Neural cell (in vitro differentiated cells): ENCODE results near the gene AS3MT. TPM values are rescaled to one million over a fixed set of nuclear protein-coding genes. Genes with fewer than 3 reads are reported as not detected.

ENCODE experiments used
- H2AFZ ChIP-seq: fragments of 200-600, 300-800 bp; sonication (generic), shearing (Covaris generic); 2 replicates; pipeline ENCODE4 v1.6.0; 2014; ENCODE audit warnings: low read depth, mild to moderate bottlenecking, antibody characterized with exemption, low read length, moderate library complexity
- H3F3A ChIP-seq: fragments of 200-600 bp; shearing (Covaris generic); 2 replicates; pipeline ENCODE4 v1.6.1; 2016; ENCODE audit warnings: mild to moderate bottlenecking, moderate library complexity, mixed read lengths, antibody characterized with exemption, low read length; ENCODE audit not compliant: insufficient read depth, poor library complexity, severe bottlenecking
- H3K27ac ChIP-seq: fragments of 200-600, 300-800 bp; sonication (generic), shearing (Covaris generic); 2 replicates; pipeline ENCODE4 v1.5.1; 2014; ENCODE audit warnings: mild to moderate bottlenecking, low read length, moderate library complexity
- H3K27me3 ChIP-seq: fragments of 300-800, 200-600 bp; sonication (generic), shearing (Covaris generic); 2 replicates; pipeline ENCODE4 v1.6.0; 2014; ENCODE audit warnings: mild to moderate bottlenecking, low read depth, low read length, moderate library complexity; ENCODE audit not compliant: insufficient read depth
- H3K36me3 ChIP-seq: fragments of 300-800, 200-600 bp; sonication (generic), shearing (Covaris generic); 2 replicates; pipeline ENCODE4 v1.5.1; 2014; ENCODE audit warnings: mild to moderate bottlenecking, antibody characterized with exemption, low read length, moderate library complexity; ENCODE audit not compliant: insufficient read depth
- H3K4me2 ChIP-seq: fragments of 300-800, 200-600 bp; sonication (generic), shearing (Covaris generic); 2 replicates; pipeline ENCODE4 v1.6.0; 2014; ENCODE audit warnings: mild to moderate bottlenecking, low read length
- H3K4me3 ChIP-seq: fragments of 300-800, 200-600 bp; sonication (generic), shearing (Covaris generic); 2 replicates; pipeline ENCODE4 v1.5.1; 2014; ENCODE audit warnings: mild to moderate bottlenecking, low read length, moderate library complexity
- H3K79me2 ChIP-seq: fragments of 200-600 bp; shearing (Covaris generic); replicated peaks from 2 replicates; pipeline ENCODE4 v1.6.0; 2014; ENCODE audit warnings: mild to moderate bottlenecking, low read length, moderate library complexity; ENCODE audit not compliant: insufficient read depth
- H3K9ac ChIP-seq: fragments of 300-800, 200-600 bp; sonication (generic), shearing (Covaris generic); 2 replicates; pipeline ENCODE4 v1.6.1; 2016; ENCODE audit warnings: mild to moderate bottlenecking, low read length, mixed read lengths
- H3K9me2 ChIP-seq: fragments of 200-600 bp; shearing (Covaris generic); 2 replicates; pipeline ENCODE4 v1.6.1; 2016; ENCODE audit warnings: mild to moderate bottlenecking, low read length, mixed read lengths; ENCODE audit not compliant: insufficient read depth
- H3K9me3 ChIP-seq: fragments of 200-600, 300-800 bp; sonication (generic), shearing (Covaris generic); 2 replicates; pipeline ENCODE4 v1.6.1; 2016; ENCODE audit warnings: mild to moderate bottlenecking, mixed run types, low read length, moderate library complexity, mixed read lengths
- H4K20me1 ChIP-seq: fragments of 200-600 bp; shearing (Covaris generic); 2 replicates; pipeline ENCODE4 v1.6.1; 2016; ENCODE audit warnings: mild to moderate bottlenecking, mixed run types; ENCODE audit not compliant: insufficient read depth
- CTCF ChIP-seq: fragments of 450-650 bp; IDR thresholded peaks from 2 replicates; pipeline ENCODE4 v1.5.1; 2014; ENCODE audit warnings: antibody characterized with exemption, mild to moderate bottlenecking, moderate library complexity; ENCODE audit not compliant: poor library complexity, severe bottlenecking
- EP300 ChIP-seq: fragments of 450-650 bp; conservative IDR thresholded peaks from 2 replicates; pipeline ENCODE4 v1.6.1; 2014; ENCODE audit warnings: antibody characterized with exemption, mild to moderate bottlenecking, moderate library complexity; ENCODE audit not compliant: poor library complexity, severe bottlenecking
- EZH2 ChIP-seq: fragments of 200-600, 300-800 bp; shearing (Covaris generic), sonication (generic); IDR thresholded peaks from 2 replicates; pipeline ENCODE4 v1.6.1; 2014; ENCODE audit warnings: antibody characterized with exemption, low read length, borderline replicate concordance, mild to moderate bottlenecking; ENCODE audit not compliant: insufficient read depth, poor library complexity, severe bottlenecking
- MXI1 ChIP-seq: fragments of 450-650 bp; conservative IDR thresholded peaks from 2 replicates; pipeline ENCODE4 v1.6.1; 2014; ENCODE audit warnings: antibody characterized with exemption, mild to moderate bottlenecking; ENCODE audit not compliant: poor library complexity, severe bottlenecking
- POLR2AphosphoS5 ChIP-seq: IDR thresholded peaks from 2 replicates; pipeline ENCODE4 v1.6.1; 2012
- RAD21 ChIP-seq: fragments of 450-650 bp; conservative IDR thresholded peaks from 2 replicates; pipeline ENCODE4 v1.6.1; 2014; ENCODE audit warnings: antibody characterized with exemption, mild to moderate bottlenecking, moderate library complexity
- REST ChIP-seq: IDR thresholded peaks from 2 replicates; pipeline ENCODE4 v1.6.1; 2012; ENCODE audit warnings: borderline replicate concordance
- SMC3 ChIP-seq: fragments of 450-650 bp; conservative IDR thresholded peaks from 2 replicates; pipeline ENCODE4 v1.6.1; 2014; ENCODE audit warnings: antibody characterized with exemption, mild to moderate bottlenecking, moderate library complexity; ENCODE audit not compliant: poor library complexity
- TAF1 ChIP-seq: IDR thresholded peaks from 2 replicates; pipeline ENCODE4 v1.6.1; 2012; ENCODE audit warnings: low read depth
- polyA plus RNA-seq: library from polyadenylated mRNA; depleted of rRNA; stranded (reverse); fragments of >200 nt; gene quantifications from 2 replicates; pipeline ENCODE4 v1.2.3, GENCODE V29; 2014

The AS3MT gene
- polyA plus RNA-seq, 1 donor from 2014 or later, result 17.6 TPM

- Histone ChIP-seq H3K4me2 (no peak overlapping the region), H3F3A (no peaks in the 10 kb centered on the region), H4K20me1 (no peaks in the 10 kb centered on the region), H2AFZ (no peak overlapping the region), H3K4me3 (no peak overlapping the region), H3K9me3 (peaks cover 6% of the 10 kb centered on the region), H3K9me2 (no peaks in the 10 kb centered on the region), H3K9ac (no peak overlapping the region), H3K36me3 (no peaks in the 10 kb centered on the region), H3K27ac (no peak overlapping the region), H3K27me3 (no peaks in the 10 kb centered on the region), H3K79me2 (no peaks in the 10 kb centered on the region)
- TF ChIP-seq CTCF, result no peak
- TF ChIP-seq SMC3, result no peak
- no peak for TF ChIP-seq POLR2AphosphoS5
- no peak for TF ChIP-seq REST
- no peak for TF ChIP-seq EZH2
- no peak for TF ChIP-seq EP300
These were observed 41.7 kb upstream of the AS3MT start for GRCh38 chr10:102827597-102827975.

GRCh38 chr10:102831322-102832071 is 37.8 kb upstream of the AS3MT start:
- H3K9ac ChIP-seq, result no peak overlapping the region
- H4K20me1 ChIP-seq, result no peaks in the 10 kb centered on the region
- no peaks in the 10 kb centered on the region for H3K79me2 ChIP-seq
- H3K27ac ChIP-seq, result no peak overlapping the region
- H3K9me3 ChIP-seq, result no peaks in the 10 kb centered on the region
- no peaks in the 10 kb centered on the region for H3K27me3 ChIP-seq
- no peaks in the 10 kb centered on the region for H3K9me2 ChIP-seq
- TF ChIP-seq CTCF (no peak), TAF1 (no peak), RAD21 (no peak), POLR2AphosphoS5 (no peak), SMC3 (no peak), EP300 (no peak), MXI1 (no peak), EZH2 (no peak), REST (no peak)
- H3K36me3 ChIP-seq, result no peaks in the 10 kb centered on the region
- no peak overlapping the region for H3K4me3 ChIP-seq
- no peaks in the 10 kb centered on the region for H3F3A ChIP-seq
- H2AFZ ChIP-seq, result no peak overlapping the region
- H3K4me2 ChIP-seq, result no peak overlapping the region
